HAP-1 (cell line): ENCODE data around the gene PRRG1.
"Not testable (repeated sequence)": the region's sequence is repeated elsewhere in the genome, so short reads cannot be mapped to it uniquely, and the experiment has no call there.

Source experiments
- DNase-seq, 2 experiments: peaks; one replicate each; pipeline ENCODE4 v3.0.0-alpha.2; 2016 to 2020; ENCODE audit warnings: low spot score in 2 of 2
- H3K27me3 ChIP-seq: fragments of 250-450 bp; sonication (Bioruptor Pico); 2 replicates; pipeline ENCODE4 v1.5.1; 2020; ENCODE audit warnings: low read depth, mild to moderate bottlenecking, moderate library complexity
- H3K36me3 ChIP-seq: fragments of 250-450 bp; sonication (Bioruptor Pico); replicated peaks from 2 replicates; pipeline ENCODE4 v1.5.1; 2020; ENCODE audit warnings: mild to moderate bottlenecking
- H3K4me1 ChIP-seq: fragments of 250-450 bp; sonication (Bioruptor Pico); 2 replicates; pipeline ENCODE4 v1.5.1; 2020; ENCODE audit warnings: mild to moderate bottlenecking
- H3K4me3 ChIP-seq: fragments of 250-450 bp; sonication (Bioruptor Pico); 2 replicates; pipeline ENCODE4 v1.5.1; 2020; ENCODE audit warnings: mild to moderate bottlenecking, moderate library complexity
- H3K9me3 ChIP-seq: fragments of 250-450 bp; sonication (Bioruptor Pico); 2 replicates; pipeline ENCODE4 v1.5.1; 2020; ENCODE audit warnings: mild to moderate bottlenecking, moderate library complexity
- in situ Hi-C: fragments of 300-500 bp; cut with MboI; formaldehyde crosslinking; loops from 3 replicates; pipeline ENCODE4 v1.14.3; 2020; ENCODE audit warnings: low sequenced_read_pairs, inconsistent platforms, mixed read lengths

PRRG1 gene

DNA sequence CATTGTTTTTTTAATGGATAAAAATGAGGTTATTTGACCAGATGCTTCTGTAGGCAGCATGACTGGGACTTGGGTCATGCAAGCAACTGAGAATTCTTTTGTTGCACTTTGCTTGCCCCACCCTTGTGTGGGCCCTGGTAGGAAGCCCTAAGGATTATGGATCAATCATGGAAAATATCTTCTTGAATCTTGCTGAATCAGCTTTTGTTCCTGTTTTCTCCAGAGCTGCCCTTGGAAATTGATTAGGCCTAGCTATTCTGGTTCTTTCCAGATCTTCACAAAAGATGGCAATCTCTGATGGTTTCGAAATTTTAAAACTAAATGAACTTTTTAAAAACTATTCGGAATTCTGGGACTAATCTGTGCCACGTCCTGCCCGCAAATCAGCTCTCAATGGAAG is 58.6 kb downstream of the PRRG1 start:
- Histone ChIP-seq H3K27me3 (no peaks in the 10 kb centered on the region), H3K36me3 (no peaks in the 10 kb centered on the region; the same call in 1 of the 2 replicates), H3K4me3 (no peak overlapping the region), H3K9me3 (no peaks in the 10 kb centered on the region), H3K4me1 (peaks cover 40% of the 10 kb centered on the region)
- in situ Hi-C loops: no loop called here
- DNase-seq: no peak

- in situ Hi-C loops: no loop called here
- Histone ChIP-seq H3K4me1 (peaks cover 37% of the 10 kb centered on the region), H3K36me3 (peaks cover 3% of the 10 kb centered on the region; the same call in 1 of the 2 replicates), H3K4me3 (no peak overlapping the region), H3K9me3 (no peaks in the 10 kb centered on the region), H3K27me3 (no peaks in the 10 kb centered on the region)
- no peak for DNase-seq
Measured at GRCh38 chrX:37409278-37409677, 60.1 kb downstream of the PRRG1 start.

GRCh38 chrX:37420185-37420584 is 71.0 kb downstream of the PRRG1 start:
- in situ Hi-C loops: no loop called here
- H3K4me3 ChIP-seq: no peak overlapping the region
- no peaks in the 10 kb centered on the region for H3K27me3 ChIP-seq
- peaks cover 16% of the 10 kb centered on the region for H3K4me1 ChIP-seq
- no peaks in the 10 kb centered on the region; the same call in 1 of the 2 replicates for H3K36me3 ChIP-seq
- no peaks in the 10 kb centered on the region for H3K9me3 ChIP-seq
- no peak for DNase-seq

GRCh38 chrX:37420756-37421155 is 71.6 kb downstream of the PRRG1 start:
- in situ Hi-C loops: no loop called here
- no peak for DNase-seq
- no peaks in the 10 kb centered on the region for H3K9me3 ChIP-seq

DNA sequence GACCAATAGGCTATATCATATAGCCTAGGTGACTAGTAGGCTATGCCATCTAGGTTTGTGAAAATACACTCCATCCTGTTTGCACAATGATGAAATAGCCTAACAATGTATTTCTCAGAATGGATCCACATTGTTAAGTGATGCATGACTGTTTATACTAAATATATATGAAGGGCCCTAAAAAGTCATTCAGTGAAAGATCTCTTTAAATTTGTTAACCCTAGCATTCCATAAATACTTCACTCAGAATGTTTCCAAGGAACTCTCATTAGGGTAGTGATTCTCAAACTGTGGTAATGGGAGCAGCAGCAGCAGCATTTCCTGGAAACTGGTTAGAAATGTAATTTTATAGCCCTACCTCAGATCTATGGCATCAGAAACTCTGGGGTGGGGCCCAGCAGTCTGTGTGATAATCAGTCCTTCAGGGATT is 74.9 kb downstream of the PRRG1 start:
- no peak overlapping the region for H3K4me3 ChIP-seq
- DNase-seq: peak in 1 of 2 experiments; percentile 18
- H3K9me3 ChIP-seq: peaks cover 10% of the 10 kb centered on the region
- in situ Hi-C loops: no loop called here
- H3K36me3 ChIP-seq: peaks cover 18% of the 10 kb centered on the region
- no peaks in the 10 kb centered on the region for H3K27me3 ChIP-seq
- H3K4me1 ChIP-seq: peaks cover 28% of the 10 kb centered on the region

More at GRCh38 chrX:37420756-37421155, 71.6 kb downstream of the PRRG1 start:
- H3K4me1 ChIP-seq: peaks cover 20% of the 10 kb centered on the region
- H3K36me3 ChIP-seq: no peaks in the 10 kb centered on the region; the same call in 1 of the 2 replicates
- no peak overlapping the region for H3K4me3 ChIP-seq
- no peaks in the 10 kb centered on the region for H3K27me3 ChIP-seq

DNA sequence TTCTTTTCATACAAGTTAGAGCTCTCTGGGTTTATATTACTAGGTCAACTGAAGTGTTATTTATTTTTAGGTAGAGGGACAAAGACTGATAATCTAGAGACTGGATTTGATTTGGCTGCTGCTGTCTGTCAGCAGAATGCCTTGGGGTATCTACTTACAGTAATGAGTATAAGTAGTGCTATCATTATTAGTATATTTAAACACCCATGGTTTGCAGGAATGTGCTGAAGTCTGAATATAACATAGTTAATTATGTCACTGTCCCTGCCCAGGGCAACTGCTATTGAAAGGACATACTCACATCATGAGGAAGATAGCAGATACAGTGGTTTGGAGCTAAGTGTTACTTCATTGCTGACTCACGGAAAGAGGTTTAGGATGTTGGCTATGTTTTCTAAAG is 76.2 kb downstream of the PRRG1 start:
- H3K36me3 ChIP-seq: peaks cover 18% of the 10 kb centered on the region
- H3K4me1 ChIP-seq: peaks cover 37% of the 10 kb centered on the region
- no peak for DNase-seq
- in situ Hi-C loops: no loop called here
- no peaks in the 10 kb centered on the region for H3K27me3 ChIP-seq
- H3K9me3 ChIP-seq: peaks cover 10% of the 10 kb centered on the region
- no peak overlapping the region for H3K4me3 ChIP-seq

DNA sequence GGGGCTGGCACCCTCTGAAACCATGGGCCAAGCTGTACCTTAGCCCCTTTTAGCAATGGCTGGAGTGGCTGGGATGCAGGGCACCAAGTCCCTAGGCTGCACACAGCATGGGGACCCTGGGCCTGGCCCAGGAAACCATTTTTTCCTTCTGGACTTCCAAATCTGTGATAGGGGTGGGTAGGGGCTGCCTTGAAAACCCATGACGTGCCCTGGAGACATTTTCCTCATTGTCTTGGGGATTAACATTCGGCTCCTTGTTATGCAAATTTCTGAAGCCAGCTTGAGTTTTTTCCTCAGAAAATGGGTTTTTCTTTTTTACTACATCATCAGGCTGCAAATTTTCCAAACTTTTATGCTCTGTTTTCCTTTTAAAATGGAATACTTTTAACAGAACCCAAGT is 79.8 kb downstream of the PRRG1 start:
- in situ Hi-C loops, H3K9me3 ChIP-seq, H3K4me3 ChIP-seq, H3K27me3 ChIP-seq: not testable (repeated sequence)
- Histone ChIP-seq H3K4me1 (peaks cover 34% of the 10 kb centered on the region), H3K36me3 (peaks cover 22% of the 10 kb centered on the region)
- DNase-seq: peak; percentile 74 to 86

DNA sequence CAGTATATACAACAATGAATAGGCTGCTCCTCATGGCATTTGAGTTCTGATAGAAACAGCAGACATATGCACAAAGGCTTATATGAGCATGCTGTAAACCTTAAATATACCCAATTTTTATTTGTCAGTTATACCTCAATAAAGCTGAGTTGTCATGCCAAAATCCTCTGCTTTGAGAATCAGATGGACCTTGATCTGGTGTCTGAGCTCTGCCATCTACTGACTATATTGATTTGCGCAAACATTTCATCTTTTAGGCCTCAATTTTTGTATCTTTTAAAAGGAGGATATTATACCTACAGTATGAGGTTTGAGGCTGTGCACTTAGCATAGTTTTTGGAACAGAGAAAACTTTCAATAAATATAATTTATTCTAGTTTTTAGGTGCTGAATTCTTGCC is 85.2 kb downstream of the PRRG1 start:
- no peaks in the 10 kb centered on the region for H3K27me3 ChIP-seq
- no peaks in the 10 kb centered on the region for H3K9me3 ChIP-seq
- H3K36me3 ChIP-seq: peaks cover 4% of the 10 kb centered on the region; the same call in 1 of the 2 replicates
- no peak overlapping the region for H3K4me3 ChIP-seq
- in situ Hi-C loops: no loop called here
- no peak for DNase-seq
- peaks cover 6% of the 10 kb centered on the region for H3K4me1 ChIP-seq

- in situ Hi-C loops: no loop called here
Measured at GRCh38 chrX:37437160-37437559, 88.0 kb downstream of the PRRG1 start.

DNA sequence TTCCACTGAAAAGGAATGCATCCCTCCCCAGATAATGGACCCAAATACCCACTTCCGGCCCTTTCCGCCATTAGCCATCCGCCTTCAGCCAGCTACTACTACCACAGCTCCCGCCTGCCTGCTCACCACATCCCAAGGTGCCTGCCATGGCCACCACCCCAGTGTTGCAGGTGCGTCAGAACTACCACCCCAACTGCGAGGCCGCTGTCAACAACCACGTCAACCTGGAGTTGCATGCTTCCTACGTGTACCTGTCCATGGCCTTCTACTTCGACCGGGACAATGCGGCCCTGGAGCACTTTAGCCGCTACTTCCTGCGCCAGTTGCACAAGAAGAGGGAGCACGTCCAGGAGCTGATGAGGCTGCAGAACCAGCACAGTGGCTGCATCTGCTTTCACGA is 92.2 kb downstream of the PRRG1 start:
- no peak for DNase-seq
- Histone ChIP-seq H3K9me3 (no peaks in the 10 kb centered on the region), H3K36me3 (no peaks in the 10 kb centered on the region), H3K4me1 (no peaks in the 10 kb centered on the region), H3K4me3 (no peak overlapping the region), H3K27me3 (no peaks in the 10 kb centered on the region)
- in situ Hi-C loops: no loop called here

More at GRCh38 chrX:37437160-37437559, 88.0 kb downstream of the PRRG1 start:
- no peaks in the 10 kb centered on the region for H3K27me3 ChIP-seq
- H3K4me1 ChIP-seq: no peaks in the 10 kb centered on the region
- no peak overlapping the region for H3K4me3 ChIP-seq
- peaks cover 4% of the 10 kb centered on the region; the same call in 1 of the 2 replicates for H3K36me3 ChIP-seq
- no peaks in the 10 kb centered on the region for H3K9me3 ChIP-seq
- no peak for DNase-seq

DNA sequence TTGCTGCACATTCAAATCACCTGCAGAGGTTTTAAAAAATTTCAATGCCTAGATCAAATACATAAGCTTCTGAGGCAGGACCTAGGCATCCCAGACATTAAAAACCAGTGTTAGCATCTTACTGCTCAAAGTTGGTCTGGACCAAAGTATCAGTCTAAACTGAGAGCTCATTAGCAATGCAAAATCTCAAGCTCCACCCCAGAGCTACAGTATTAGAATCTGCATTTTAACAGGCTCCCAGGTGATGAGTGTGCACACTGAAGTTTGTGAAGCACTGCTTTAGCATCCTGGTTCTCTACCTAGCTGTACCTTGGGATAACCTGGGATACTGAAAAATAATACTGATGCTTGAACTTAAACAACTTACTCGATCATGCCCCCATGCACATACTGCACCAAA is 96.0 kb downstream of the PRRG1 start:
- H3K9me3 ChIP-seq: no peaks in the 10 kb centered on the region
- H3K4me3 ChIP-seq: no peak overlapping the region
- DNase-seq: no peak
- in situ Hi-C loops: no loop called here
- H3K4me1 ChIP-seq: no peaks in the 10 kb centered on the region
- H3K27me3 ChIP-seq: no peaks in the 10 kb centered on the region
- no peaks in the 10 kb centered on the region for H3K36me3 ChIP-seq

DNA sequence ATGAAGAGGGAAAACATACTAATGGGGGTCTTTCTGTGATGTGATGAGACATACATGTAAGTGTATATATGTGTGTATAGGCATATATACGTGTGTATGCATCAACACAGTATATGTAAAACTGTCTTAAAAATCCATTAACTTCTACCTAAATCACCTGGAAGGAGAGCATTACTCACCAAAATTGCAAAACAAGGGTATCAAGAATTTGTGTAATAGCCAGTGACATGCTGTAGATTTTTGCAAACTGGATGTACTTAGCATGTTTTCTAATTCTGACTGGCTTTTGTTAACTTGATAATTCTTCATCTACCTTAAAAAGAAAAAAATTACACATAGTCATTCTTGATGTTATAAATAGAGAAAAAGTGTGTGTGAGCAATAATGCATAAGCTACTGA is 104.7 kb downstream of the PRRG1 start:
- DNase-seq: no peak
- Histone ChIP-seq H3K4me3 (no peak overlapping the region), H3K27me3 (no peaks in the 10 kb centered on the region), H3K9me3 (no peaks in the 10 kb centered on the region), H3K4me1 (peaks cover 17% of the 10 kb centered on the region), H3K36me3 (no peaks in the 10 kb centered on the region; the same call in 1 of the 2 replicates)
- in situ Hi-C loops: no loop called here

GRCh38 chrX:37454537-37455285 is 105.5 kb downstream of the PRRG1 start:
- peaks cover 17% of the 10 kb centered on the region for H3K4me1 ChIP-seq
- H3K27me3 ChIP-seq: no peaks in the 10 kb centered on the region
- no peaks in the 10 kb centered on the region; the same call in 1 of the 2 replicates for H3K36me3 ChIP-seq
- H3K4me3 ChIP-seq: no peak overlapping the region
- in situ Hi-C loops: no loop called here
- DNase-seq: no peak
- H3K9me3 ChIP-seq: no peaks in the 10 kb centered on the region

DNA sequence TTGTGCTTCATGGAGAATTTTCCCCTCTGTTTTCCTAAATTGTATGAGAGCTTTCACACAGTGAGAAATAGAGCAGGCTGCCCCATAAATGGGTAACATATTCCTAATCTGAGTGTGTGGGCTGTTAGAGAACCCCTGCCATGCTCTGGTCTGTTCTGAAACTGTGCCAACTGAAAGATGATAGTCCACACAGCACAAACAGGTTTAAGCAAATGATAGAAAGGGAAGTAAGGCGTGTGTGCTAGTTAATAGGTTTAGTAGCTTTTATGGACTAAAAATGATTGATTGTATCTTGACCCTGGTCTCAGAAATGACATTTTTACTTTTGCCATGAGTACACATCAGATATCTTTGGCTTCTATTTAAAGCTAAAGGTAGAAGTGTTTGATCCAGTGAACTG is 106.2 kb downstream of the PRRG1 start:
- no peak for DNase-seq
- no peaks in the 10 kb centered on the region for H3K9me3 ChIP-seq

More for the DNA sequence above, 106.2 kb downstream of the PRRG1 start:
- Histone ChIP-seq H3K36me3 (no peaks in the 10 kb centered on the region; the same call in 1 of the 2 replicates), H3K27me3 (no peaks in the 10 kb centered on the region), H3K4me3 (no peak overlapping the region), H3K4me1 (peaks cover 17% of the 10 kb centered on the region)
- in situ Hi-C loops: no loop called here
